CD8-positive, alpha-beta memory T cell (primary cell): ENCODE results near the gene LANCL3. TPM values are rescaled to one million over a fixed set of nuclear protein-coding genes. Genes with fewer than 3 reads are reported as not detected.
"Not testable (repeated sequence)": the region's sequence is repeated elsewhere in the genome, so short reads cannot be mapped to it uniquely, and the experiment has no call there.

Experiments used
- CTCF ChIA-PET: fragments of 350-600 bp; sonication (Branson Sonifier 250); formaldehyde crosslinking; loops from one replicate; lab custom pipeline; 2021; ENCODE audit warnings: antibody characterized with exemption; lab: Charles Lee
- POLR2A ChIA-PET: fragments of 350-600 bp; sonication (Branson Sonifier 250); formaldehyde crosslinking; loops from one replicate; lab custom pipeline; 2021; ENCODE audit warnings: antibody characterized with exemption; lab: Charles Lee
- DNase-seq, 5 donors: peaks; one replicate each; pipeline versions ENCODE4 v3.0.0 to v3.0.0-alpha.2; 2020 to 2022; ENCODE audit warnings: mixed read lengths in 1 of 5
- H3K27ac ChIP-seq: one replicate; pipeline ENCODE4 v1.7.0; 2013; ENCODE audit warnings: low read depth, mild to moderate bottlenecking, low read length, moderate library complexity
- H3K27me3 ChIP-seq: 2 replicates; pipeline ENCODE4 v1.7.0; 2013; ENCODE audit warnings: low read length, mild to moderate bottlenecking; ENCODE audit not compliant: insufficient read depth, poor library complexity, severe bottlenecking
- H3K36me3 ChIP-seq: 2 replicates; pipeline ENCODE4 v1.7.0; 2013; ENCODE audit warnings: mild to moderate bottlenecking, low read length, moderate library complexity; ENCODE audit not compliant: insufficient read depth
- H3K4me1 ChIP-seq: 2 replicates; pipeline ENCODE4 v1.7.0; 2013; ENCODE audit warnings: mild to moderate bottlenecking, low read length, moderate library complexity; ENCODE audit not compliant: insufficient read depth
- H3K4me3 ChIP-seq: 2 replicates; pipeline ENCODE4 v1.7.0; 2013; ENCODE audit warnings: mild to moderate bottlenecking, low read length
- H3K9me3 ChIP-seq: 2 replicates; pipeline ENCODE4 v1.7.0; 2013; ENCODE audit warnings: mild to moderate bottlenecking, low read length
- H3K27ac Mint-ChIP-seq, 8 donors: one replicate each; pipeline ENCODE4 v1.8.0; 2020 to 2021; ENCODE audit warnings: mixed read lengths in 8 of 8, mild to moderate bottlenecking in 6 of 8, inconsistent platforms in 3 of 8, moderate library complexity in 3 of 8
- H3K27me3 Mint-ChIP-seq, 2 donors: one replicate each; pipeline ENCODE4 v1.8.0; 2020 to 2021; ENCODE audit warnings: mixed read lengths in 2 of 2, mild to moderate bottlenecking in 1 of 2, moderate library complexity in 1 of 2
- H3K36me3 Mint-ChIP-seq, 3 donors: one replicate each; pipeline ENCODE4 v1.8.0; 2020 to 2021; ENCODE audit warnings: mixed read lengths in 3 of 3, inconsistent platforms in 1 of 3, mild to moderate bottlenecking in 1 of 3
- H3K4me1 Mint-ChIP-seq, 3 donors: one replicate each; pipeline ENCODE4 v1.8.0; 2020 to 2021; ENCODE audit warnings: mixed read lengths in 3 of 3, inconsistent platforms in 1 of 3, mild to moderate bottlenecking in 1 of 3
- H3K4me3 Mint-ChIP-seq, 7 donors: one replicate each; pipeline ENCODE4 v1.8.0; 2020 to 2021; ENCODE audit warnings: mixed read lengths in 7 of 7, mild to moderate bottlenecking in 6 of 7, moderate library complexity in 4 of 7, inconsistent platforms in 2 of 7
- H3K9me3 Mint-ChIP-seq, 5 donors: one replicate each; pipeline ENCODE4 v1.8.0; 2020 to 2022; ENCODE audit warnings: mixed read lengths in 5 of 5, mild to moderate bottlenecking in 3 of 5, moderate library complexity in 2 of 5, inconsistent platforms in 1 of 5
- polyA plus RNA-seq: library from polyadenylated mRNA; unstranded; fragments of 300-500 nt; fragmentation: Illumina TruSeq; gene quantifications from one replicate; pipeline ENCODE4 v1.2.3, GENCODE V29; 2021
- total RNA-seq, 2 experiments: library from RNA; stranded (reverse); gene quantifications; one replicate each; pipeline ENCODE4 v1.2.3, GENCODE V29; 2021

LANCL3 gene
- total and polyA plus RNA-seq, 3 experiments from 2014 or later = 0.37 to 0.49 (median 0.48) TPM

GRCh38 chrX:37553476-37553875 is 18.0 kb upstream of the LANCL3 start:
- Histone ChIP-seq H3K36me3 (no peaks in the 10 kb centered on the region), H3K4me3 (no peak overlapping the region), H3K27ac (no peak overlapping the region), H3K27me3 (no peaks in the 10 kb centered on the region), H3K9me3 (no peaks in the 10 kb centered on the region), H3K4me1 (no peaks in the 10 kb centered on the region)
- H3K4me3 Mint-ChIP-seq = no peak overlapping the region
- no peak for DNase-seq
- H3K9me3 Mint-ChIP-seq = no peaks in the 10 kb centered on the region
- H3K27me3 Mint-ChIP-seq = peaks cover 0 to 2% of the 10 kb centered on the region in 2 donors
- ChIA-PET POLR2A (no interaction called here), CTCF (no interaction called here)
- no peaks in the 10 kb centered on the region for H3K36me3 Mint-ChIP-seq
- no peak overlapping the region for H3K27ac Mint-ChIP-seq
- H3K4me1 Mint-ChIP-seq = no peaks in the 10 kb centered on the region

DNA sequence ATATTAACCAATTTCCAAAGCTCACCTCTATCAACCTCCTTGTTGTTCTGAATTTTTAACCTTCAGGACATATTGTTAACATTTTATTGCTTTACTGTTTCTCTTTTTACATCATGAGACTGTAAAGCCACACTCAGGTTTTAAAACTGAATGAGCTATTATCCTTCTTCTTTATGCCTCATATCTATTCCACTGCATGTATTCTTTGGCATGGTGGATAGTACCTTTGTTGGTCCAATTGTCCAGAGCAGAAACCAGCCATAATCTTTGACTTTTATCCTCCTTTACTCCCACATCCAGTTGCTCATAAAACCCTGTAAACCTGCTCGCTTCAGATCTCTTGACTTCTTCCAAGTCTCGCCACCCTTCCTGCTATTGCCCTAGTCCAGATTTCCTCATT is 6.2 kb upstream of the LANCL3 start:
- DNase-seq, H3K27ac Mint-ChIP-seq, H3K27ac ChIP-seq, H3K4me1 ChIP-seq, H3K4me1 Mint-ChIP-seq, H3K27me3 ChIP-seq, H3K9me3 Mint-ChIP-seq, H3K4me3 Mint-ChIP-seq, H3K36me3 Mint-ChIP-seq, H3K9me3 ChIP-seq, CTCF ChIA-PET, POLR2A ChIA-PET, H3K4me3 ChIP-seq, H3K36me3 ChIP-seq: not testable (repeated sequence)
- H3K27me3 Mint-ChIP-seq = peaks cover 4 to 12% of the 10 kb centered on the region in 2 donors

DNA sequence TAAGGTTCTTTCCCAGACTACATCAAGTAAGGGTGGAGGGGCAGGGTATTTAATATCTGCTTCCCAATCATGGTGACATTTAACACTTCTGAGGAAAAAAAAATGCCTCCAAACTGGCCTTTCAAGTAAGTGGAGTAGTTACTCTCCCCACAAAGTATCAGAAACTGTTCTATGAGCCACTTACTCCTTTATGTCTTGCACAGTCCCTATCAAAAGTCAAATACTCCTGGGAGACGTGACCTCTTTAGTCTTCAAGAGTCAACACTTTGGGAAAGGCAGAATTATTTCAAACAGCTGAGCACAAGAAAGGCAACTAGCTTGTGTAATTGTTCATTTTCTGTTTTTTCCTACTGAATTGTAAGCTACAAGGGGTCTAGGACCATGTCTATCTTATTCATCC is 1.1 kb upstream of the LANCL3 start:
- H3K9me3 ChIP-seq, CTCF ChIA-PET, H3K36me3 ChIP-seq, H3K9me3 Mint-ChIP-seq, H3K4me3 ChIP-seq, H3K27ac Mint-ChIP-seq, H3K27ac ChIP-seq, H3K27me3 ChIP-seq, DNase-seq, H3K27me3 Mint-ChIP-seq, H3K4me1 ChIP-seq, H3K4me3 Mint-ChIP-seq, POLR2A ChIA-PET, H3K36me3 Mint-ChIP-seq: not testable (repeated sequence)
- H3K4me1 Mint-ChIP-seq = peaks cover 8 to 21% (median 9%) of the 10 kb centered on the region in 3 donors

GRCh38 chrX:37572108-37572587 is 687 bp downstream of the LANCL3 start:
- H3K4me1 ChIP-seq, H3K36me3 Mint-ChIP-seq, H3K9me3 ChIP-seq, H3K36me3 ChIP-seq, POLR2A ChIA-PET, CTCF ChIA-PET, H3K27me3 ChIP-seq, H3K27ac ChIP-seq, H3K9me3 Mint-ChIP-seq: not testable (repeated sequence)
- peak in 3 of 5 donors; percentile 2 to 45 (median 28) for DNase-seq
- Mint-ChIP-seq H3K27ac (peak overlapping the region in 5 of 8 donors; percentile 22 to 81 (median 59)), H3K27me3 (peaks cover 7 to 11% of the 10 kb centered on the region in 2 donors), H3K4me1 (peaks cover 8 to 21% (median 9%) of the 10 kb centered on the region in 3 donors), H3K4me3 (peak overlapping the region; percentile 59 to 98 (median 84))
- H3K4me3 ChIP-seq = peak overlapping the region; percentile 37

GRCh38 chrX:37573121-37573520 is 1.7 kb downstream of the LANCL3 start:
- H3K36me3 Mint-ChIP-seq, H3K27ac ChIP-seq, DNase-seq, CTCF ChIA-PET, H3K4me3 ChIP-seq, H3K9me3 ChIP-seq, H3K27me3 ChIP-seq, H3K4me1 ChIP-seq, H3K36me3 ChIP-seq, H3K9me3 Mint-ChIP-seq, POLR2A ChIA-PET: not testable (repeated sequence)
- Mint-ChIP-seq H3K27ac (peak overlapping the region in 2 of 8 donors; percentile 32 to 60), H3K27me3 (peaks cover 7 to 11% of the 10 kb centered on the region in 2 donors), H3K4me3 (peak overlapping the region in 6 of 7 donors; percentile 80 to 98 (median 86)), H3K4me1 (peaks cover 8 to 21% (median 9%) of the 10 kb centered on the region in 3 donors)

GRCh38 chrX:37578045-37578444 is 6.6 kb downstream of the LANCL3 start:
- ChIA-PET POLR2A (no interaction called here), CTCF (no interaction called here)
- Histone ChIP-seq H3K27ac (no peak overlapping the region), H3K4me3 (no peak overlapping the region), H3K4me1 (no peaks in the 10 kb centered on the region), H3K27me3 (no peaks in the 10 kb centered on the region), H3K36me3 (no peaks in the 10 kb centered on the region), H3K9me3 (no peaks in the 10 kb centered on the region)
- no peak overlapping the region for H3K4me3 Mint-ChIP-seq
- H3K9me3 Mint-ChIP-seq = peaks cover 0 to 2% (median 0%) of the 10 kb centered on the region in 5 donors
- DNase-seq = no peak
- H3K27ac Mint-ChIP-seq = no peak overlapping the region
- peaks cover 3 to 10% of the 10 kb centered on the region in 2 donors for H3K27me3 Mint-ChIP-seq
- peaks cover 4 to 13% (median 8%) of the 10 kb centered on the region in 3 donors for H3K4me1 Mint-ChIP-seq
- no peaks in the 10 kb centered on the region for H3K36me3 Mint-ChIP-seq

DNA sequence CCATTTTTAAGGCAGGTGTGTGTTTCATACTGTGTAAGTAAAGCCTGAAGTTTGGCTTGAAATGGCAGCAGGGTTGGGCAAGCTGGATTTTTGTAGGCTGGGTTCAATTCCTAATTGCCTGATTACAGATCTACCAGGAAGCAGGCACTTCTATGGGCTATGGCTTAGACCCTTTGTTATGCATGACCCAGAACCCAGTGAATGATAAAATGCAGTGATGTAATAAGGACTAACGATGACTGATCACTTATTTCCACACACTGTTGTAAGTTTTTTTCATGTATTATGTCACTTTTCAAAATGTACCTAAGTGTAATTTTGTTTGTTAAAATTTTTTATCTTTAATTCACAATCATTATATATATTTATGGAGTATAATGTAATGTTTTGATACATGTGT is 8.6 kb downstream of the LANCL3 start:
- CTCF ChIA-PET = no interaction called here

GRCh38 chrX:37587337-37587736 is 15.9 kb downstream of the LANCL3 start:
- CTCF ChIA-PET, POLR2A ChIA-PET: not testable (repeated sequence)

More for the DNA sequence above, 8.6 kb downstream of the LANCL3 start:
- no peaks in the 10 kb centered on the region for H3K4me1 ChIP-seq
- no peaks in the 10 kb centered on the region for H3K9me3 ChIP-seq
- no peak overlapping the region for H3K4me3 Mint-ChIP-seq
- no peak overlapping the region for H3K27ac Mint-ChIP-seq
- H3K9me3 Mint-ChIP-seq = peaks cover 0 to 7% (median 0%) of the 10 kb centered on the region in 5 donors
- DNase-seq = no peak
- H3K27me3 ChIP-seq = no peaks in the 10 kb centered on the region
- peaks cover 0 to 8% (median 0%) of the 10 kb centered on the region in 3 donors for H3K36me3 Mint-ChIP-seq
- H3K36me3 ChIP-seq = no peaks in the 10 kb centered on the region
- no peaks in the 10 kb centered on the region for H3K4me1 Mint-ChIP-seq
- no peak overlapping the region for H3K27ac ChIP-seq
- peaks cover 0 to 6% of the 10 kb centered on the region in 2 donors for H3K27me3 Mint-ChIP-seq
- POLR2A ChIA-PET = no interaction called here
- H3K4me3 ChIP-seq = no peak overlapping the region

More at GRCh38 chrX:37587337-37587736, 15.9 kb downstream of the LANCL3 start:
- not testable (repeated sequence) for DNase-seq, H3K27me3 ChIP-seq, H3K9me3 ChIP-seq, H3K27me3 Mint-ChIP-seq, H3K9me3 Mint-ChIP-seq, H3K36me3 Mint-ChIP-seq, H3K4me1 ChIP-seq, H3K4me3 ChIP-seq, H3K27ac ChIP-seq, H3K4me3 Mint-ChIP-seq, H3K36me3 ChIP-seq, H3K4me1 Mint-ChIP-seq, H3K27ac Mint-ChIP-seq
